Subcutaneous abdominal adipose tissue (tissue), 5 donors: ENCODE data around the gene PGS1.
A peak's percentile ranks its signal among the peaks of the same experiment; 100 is the strongest.

ENCODE experiments used
- H3K27ac ChIP-seq: one replicate; pipeline ENCODE4 v1.7.0; 2013; ENCODE audit warnings: low read depth, mild to moderate bottlenecking, inconsistent platforms, low read length, moderate library complexity
- H3K27me3 ChIP-seq, 5 donors: one replicate each; pipeline ENCODE4 v1.7.0; 2013; ENCODE audit warnings: low read length in 5 of 5, inconsistent platforms in 1 of 5; ENCODE audit not compliant: control insufficient read depth in 5 of 5, insufficient read depth in 4 of 5
- H3K36me3 ChIP-seq, 5 donors: one replicate each; pipeline ENCODE4 v1.7.0; 2013; ENCODE audit warnings: low read length in 5 of 5; ENCODE audit not compliant: control insufficient read depth in 5 of 5, insufficient read depth in 5 of 5
- H3K4me1 ChIP-seq, 5 donors: one replicate each; pipeline ENCODE4 v1.7.0; 2013; ENCODE audit warnings: low read length in 5 of 5, mild to moderate bottlenecking in 3 of 5, moderate library complexity in 1 of 5; ENCODE audit not compliant: control insufficient read depth in 5 of 5, insufficient read depth in 5 of 5
- H3K4me3 ChIP-seq, 5 donors: one replicate each; pipeline ENCODE4 v1.7.0; 2013; ENCODE audit warnings: low read length in 5 of 5, low read depth in 1 of 5
- H3K9ac ChIP-seq, 5 donors: one replicate each; pipeline ENCODE4 v1.7.0; 2013; ENCODE audit warnings: low read length in 5 of 5, mild to moderate bottlenecking in 4 of 5, moderate library complexity in 3 of 5
- H3K9me3 ChIP-seq, 5 donors: one replicate each; pipeline ENCODE4 v1.7.0; 2013; ENCODE audit warnings: low read length in 5 of 5; ENCODE audit not compliant: control insufficient read depth in 5 of 5
- donor health status: healthy.
- donor health status: healthy.
- donor health status: healthy.
- donor health status: healthy.
- donor health status: healthy.

Gene PGS1

DNA sequence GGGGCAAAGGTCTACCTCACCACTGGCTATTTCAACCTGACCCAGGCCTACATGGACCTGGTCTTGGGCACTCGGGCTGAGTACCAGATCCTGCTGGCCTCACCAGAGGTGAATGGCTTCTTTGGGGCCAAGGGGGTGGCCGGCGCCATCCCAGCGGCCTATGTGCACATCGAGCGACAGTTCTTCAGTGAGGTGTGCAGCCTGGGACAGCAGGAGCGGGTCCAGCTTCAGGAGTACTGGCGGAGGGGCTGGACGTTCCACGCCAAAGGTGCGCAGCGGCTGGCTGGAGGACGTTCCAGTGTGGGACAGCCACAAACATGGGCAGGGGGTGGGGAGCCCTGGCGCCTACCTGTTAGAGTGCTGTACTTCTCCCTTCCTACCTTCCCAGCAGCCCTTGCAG, 25.4 kb downstream of the PGS1 start:
- no peak overlapping the region for H3K4me3 ChIP-seq
- H3K9ac ChIP-seq = no peak overlapping the region
- H3K9me3 ChIP-seq = no peaks in the 10 kb centered on the region
- peaks cover 0 to 86% (median 74%) of the 10 kb centered on the region in 5 donors for H3K36me3 ChIP-seq
- peaks cover 2 to 27% (median 17%) of the 10 kb centered on the region in 5 donors for H3K4me1 ChIP-seq
- H3K27ac ChIP-seq = no peak overlapping the region
- no peaks in the 10 kb centered on the region for H3K27me3 ChIP-seq

- H3K27ac ChIP-seq = no peak overlapping the region
- H3K4me3 ChIP-seq = no peak overlapping the region
- H3K4me1 ChIP-seq = peaks cover 4 to 44% (median 34%) of the 10 kb centered on the region in 5 donors
- peaks cover 0 to 69% (median 49%) of the 10 kb centered on the region in 5 donors for H3K36me3 ChIP-seq
- H3K9ac ChIP-seq = peak overlapping the region in 1 of 5 donors; percentile 16
- no peaks in the 10 kb centered on the region for H3K9me3 ChIP-seq
- no peaks in the 10 kb centered on the region for H3K27me3 ChIP-seq
These were observed 27.9 kb downstream of the PGS1 start for GRCh38 chr17:78406396-78406795.

DNA sequence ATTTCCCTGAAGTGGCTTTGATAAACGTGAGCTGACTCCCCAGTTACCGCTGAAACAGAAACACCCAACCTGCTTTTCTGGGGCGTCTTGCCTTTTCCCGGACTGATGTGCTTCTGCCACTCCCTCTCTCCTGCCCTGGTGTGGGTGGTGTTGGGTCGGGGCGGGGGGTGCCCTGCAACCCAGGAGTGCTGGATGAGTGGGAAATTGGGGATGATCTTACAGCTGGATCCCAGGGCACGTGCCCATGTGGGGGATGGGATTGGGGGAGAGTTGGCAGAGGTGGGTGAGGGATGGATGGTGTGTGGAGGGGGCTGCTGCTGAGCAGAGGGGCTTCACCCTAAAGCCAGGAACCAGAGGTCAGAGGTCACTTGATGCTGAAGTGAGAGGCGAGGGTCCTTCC, 28.5 kb downstream of the PGS1 start:
- Histone ChIP-seq H3K4me3 (no peak overlapping the region), H3K27me3 (no peaks in the 10 kb centered on the region), H3K27ac (no peak overlapping the region), H3K9me3 (no peaks in the 10 kb centered on the region), H3K36me3 (peaks cover 0 to 63% (median 44%) of the 10 kb centered on the region in 5 donors), H3K9ac (peak overlapping the region in 1 of 5 donors; percentile 7), H3K4me1 (peaks cover 4 to 48% (median 37%) of the 10 kb centered on the region in 5 donors)

GRCh38 chr17:78407387-78408000, 29.0 kb downstream of the PGS1 start:
- Histone ChIP-seq H3K27ac (peak overlapping the region; percentile 62), H3K9me3 (no peaks in the 10 kb centered on the region), H3K4me1 (peaks cover 6 to 51% (median 43%) of the 10 kb centered on the region in 5 donors), H3K4me3 (no peak overlapping the region), H3K9ac (peak overlapping the region in 2 of 5 donors; percentile 7 to 44), H3K27me3 (no peaks in the 10 kb centered on the region), H3K36me3 (peaks cover 0 to 58% (median 39%) of the 10 kb centered on the region in 5 donors)

- Histone ChIP-seq H3K9ac (peak overlapping the region in 1 of 5 donors; percentile 12), H3K36me3 (peaks cover 0 to 58% (median 30%) of the 10 kb centered on the region in 5 donors), H3K27ac (peak overlapping the region; percentile 62), H3K4me3 (no peak overlapping the region), H3K9me3 (no peaks in the 10 kb centered on the region), H3K27me3 (no peaks in the 10 kb centered on the region), H3K4me1 (peaks cover 6 to 62% (median 54%) of the 10 kb centered on the region in 5 donors)
These were observed 30.1 kb downstream of the PGS1 start for GRCh38 chr17:78408476-78409050.

- no peak overlapping the region for H3K4me3 ChIP-seq
- peaks cover 9 to 70% (median 61%) of the 10 kb centered on the region in 5 donors for H3K4me1 ChIP-seq
- H3K36me3 ChIP-seq = peaks cover 0 to 56% (median 22%) of the 10 kb centered on the region in 5 donors
- no peak overlapping the region for H3K9ac ChIP-seq
- no peaks in the 10 kb centered on the region for H3K27me3 ChIP-seq
- H3K9me3 ChIP-seq = no peaks in the 10 kb centered on the region
- H3K27ac ChIP-seq = no peak overlapping the region
These were observed 30.9 kb downstream of the PGS1 start for GRCh38 chr17:78409191-78409928.

- peaks cover 15 to 90% (median 80%) of the 10 kb centered on the region in 5 donors for H3K4me1 ChIP-seq
- peak overlapping the region in 3 of 5 donors; percentile 38 to 66 (median 55) for H3K9ac ChIP-seq
- peaks cover 0 to 45% (median 12%) of the 10 kb centered on the region in 5 donors for H3K36me3 ChIP-seq
- H3K27me3 ChIP-seq = no peaks in the 10 kb centered on the region
- no peak overlapping the region for H3K4me3 ChIP-seq
- peak overlapping the region; percentile 87 for H3K27ac ChIP-seq
- H3K9me3 ChIP-seq = no peaks in the 10 kb centered on the region
These were observed 32.9 kb downstream of the PGS1 start for GRCh38 chr17:78411241-78411857.

DNA sequence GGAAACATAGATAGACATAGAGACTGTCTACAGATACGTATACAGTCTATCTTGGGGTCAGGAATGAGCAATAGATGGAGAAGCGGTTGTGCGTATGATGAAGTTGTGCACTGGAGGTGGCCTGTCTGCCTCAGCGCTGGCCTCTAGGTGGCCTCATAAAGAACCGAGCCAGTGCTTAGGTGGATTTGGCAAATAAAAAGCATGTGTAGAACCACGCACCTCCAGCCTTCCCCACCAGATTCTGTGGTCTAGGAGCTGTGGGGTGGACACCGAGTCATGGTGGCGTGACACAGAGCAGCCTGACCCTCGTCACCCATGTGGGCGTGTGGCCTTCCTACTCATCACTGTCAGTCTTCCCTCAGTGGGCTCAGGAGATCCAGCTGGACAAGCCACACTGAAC, 34.0 kb downstream of the PGS1 start:
- no peaks in the 10 kb centered on the region for H3K9me3 ChIP-seq
- peaks cover 21 to 92% (median 84%) of the 10 kb centered on the region in 5 donors for H3K4me1 ChIP-seq
- H3K27me3 ChIP-seq = no peaks in the 10 kb centered on the region
- H3K27ac ChIP-seq = peak overlapping the region; percentile 87
- peak overlapping the region in 3 of 5 donors; percentile 55 to 66 (median 55) for H3K9ac ChIP-seq
- no peak overlapping the region for H3K4me3 ChIP-seq
- peaks cover 0 to 35% (median 7%) of the 10 kb centered on the region in 5 donors for H3K36me3 ChIP-seq

GRCh38 chr17:78414178-78415162, 36.0 kb downstream of the PGS1 start:
- Histone ChIP-seq H3K9me3 (no peaks in the 10 kb centered on the region), H3K9ac (peak overlapping the region in 3 of 5 donors; percentile 2 to 62 (median 14)), H3K4me1 (peaks cover 21 to 80% (median 72%) of the 10 kb centered on the region in 5 donors), H3K27ac (peak overlapping the region; percentile 87), H3K4me3 (peak overlapping the region in 2 of 5 donors; percentile 7 to 23), H3K27me3 (no peaks in the 10 kb centered on the region), H3K36me3 (peaks cover 0 to 30% (median 10%) of the 10 kb centered on the region in 5 donors)
